Measurements from ENCODE around the gene ANTXR1.
A peak's percentile ranks its signal among the peaks of the same experiment; 100 is the strongest.
"Not testable (repeated sequence)": the region's sequence is repeated elsewhere in the genome, so short reads cannot be mapped to it uniquely, and the experiment has no call there.

ANTXR1 gene

GRCh38 chr2:69165091-69165880, 152.3 kb downstream of the ANTXR1 start:
- peak; percentile 16 for DNase-seq (ENCODE audit: low spot score)

- DNase-seq (ENCODE audit: low spot score), result no peak
Observed at GRCh38 chr2:69166465-69166811, 153.5 kb downstream of the ANTXR1 start.

DNA sequence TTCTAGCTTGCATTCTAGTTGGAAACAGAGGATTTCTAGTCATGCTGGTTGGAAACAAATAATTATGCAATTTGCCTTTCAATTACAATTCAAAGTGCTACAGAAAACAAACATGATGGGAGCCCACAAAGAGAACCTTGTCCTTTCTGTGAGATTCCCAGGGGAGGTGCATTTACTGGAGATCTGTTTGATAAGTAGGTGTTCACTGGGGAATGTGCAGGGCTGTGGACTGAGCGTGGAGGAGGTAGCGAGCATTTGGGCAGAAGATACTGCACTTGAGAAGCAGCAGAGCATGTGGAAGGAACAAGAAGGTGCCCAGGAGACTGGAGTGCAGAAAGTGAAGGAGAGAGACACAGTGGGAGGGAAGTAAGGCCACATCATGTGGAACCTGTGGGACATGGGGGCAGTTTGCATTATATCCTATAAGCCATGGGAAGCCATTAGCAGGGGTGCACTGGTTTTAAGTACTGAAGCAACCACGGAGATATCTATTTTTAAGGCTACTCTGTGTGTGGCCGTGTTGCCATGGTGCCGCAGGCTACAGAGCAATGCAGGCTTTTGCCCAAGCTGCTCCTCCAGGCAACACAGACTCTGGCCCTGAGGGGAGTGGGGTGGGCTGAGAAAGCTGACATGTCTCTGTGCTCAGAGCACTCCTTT, 154.0 kb downstream of the ANTXR1 start:
- DNase-seq (ENCODE audit: low spot score), result peak; percentile 51

DNA sequence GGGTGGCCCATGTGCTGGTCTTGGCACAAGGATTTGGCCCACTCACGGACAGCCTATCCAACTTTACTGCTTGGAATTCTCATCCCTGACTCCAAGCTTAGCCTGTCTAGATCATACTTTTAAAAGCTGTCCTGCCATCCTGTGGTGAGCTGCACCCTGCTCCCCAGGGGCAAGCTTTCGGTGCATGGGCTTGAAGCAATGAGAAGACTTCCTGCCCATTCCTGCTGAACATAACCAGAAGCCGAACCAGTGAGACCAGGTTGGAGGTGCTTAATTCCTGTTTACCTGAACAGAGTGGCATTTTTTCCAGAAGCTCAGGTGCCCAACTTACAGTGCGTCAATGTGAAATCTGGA, 154.5 kb downstream of the ANTXR1 start:
- DNase-seq (ENCODE audit: low spot score), result no peak

DNA sequence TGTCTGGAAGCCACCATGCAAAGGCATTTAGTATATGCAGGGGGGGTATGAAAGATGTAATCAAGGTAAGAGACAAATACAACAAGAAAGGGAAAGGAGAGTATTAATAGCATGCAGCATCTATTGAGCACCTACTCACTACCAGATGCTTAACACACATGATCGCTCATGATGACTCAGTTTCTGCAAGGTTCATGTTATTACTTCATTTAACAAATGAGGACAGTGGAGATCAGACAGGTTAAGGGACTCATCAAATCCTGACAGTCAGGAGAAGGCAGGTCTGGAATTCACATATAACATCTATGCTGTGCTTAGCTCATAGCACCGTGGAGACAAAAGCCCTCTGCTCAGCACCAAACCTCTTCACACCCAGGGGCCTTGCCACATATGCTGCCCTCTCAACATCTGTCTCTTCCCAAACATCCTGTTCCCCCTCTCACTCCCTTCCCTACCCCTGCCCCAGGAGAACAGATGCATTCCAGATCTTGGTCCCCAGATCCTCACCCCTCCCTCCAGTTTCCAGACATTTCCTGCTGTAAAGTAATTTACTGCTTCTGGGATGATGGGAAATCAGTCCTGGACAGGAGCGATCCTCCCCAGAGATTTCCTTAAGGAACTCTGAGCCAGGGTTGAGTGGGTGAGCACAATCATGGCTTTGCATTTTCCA, 155.3 kb downstream of the ANTXR1 start:
- DNase-seq (ENCODE audit: low spot score), result no peak

DNA sequence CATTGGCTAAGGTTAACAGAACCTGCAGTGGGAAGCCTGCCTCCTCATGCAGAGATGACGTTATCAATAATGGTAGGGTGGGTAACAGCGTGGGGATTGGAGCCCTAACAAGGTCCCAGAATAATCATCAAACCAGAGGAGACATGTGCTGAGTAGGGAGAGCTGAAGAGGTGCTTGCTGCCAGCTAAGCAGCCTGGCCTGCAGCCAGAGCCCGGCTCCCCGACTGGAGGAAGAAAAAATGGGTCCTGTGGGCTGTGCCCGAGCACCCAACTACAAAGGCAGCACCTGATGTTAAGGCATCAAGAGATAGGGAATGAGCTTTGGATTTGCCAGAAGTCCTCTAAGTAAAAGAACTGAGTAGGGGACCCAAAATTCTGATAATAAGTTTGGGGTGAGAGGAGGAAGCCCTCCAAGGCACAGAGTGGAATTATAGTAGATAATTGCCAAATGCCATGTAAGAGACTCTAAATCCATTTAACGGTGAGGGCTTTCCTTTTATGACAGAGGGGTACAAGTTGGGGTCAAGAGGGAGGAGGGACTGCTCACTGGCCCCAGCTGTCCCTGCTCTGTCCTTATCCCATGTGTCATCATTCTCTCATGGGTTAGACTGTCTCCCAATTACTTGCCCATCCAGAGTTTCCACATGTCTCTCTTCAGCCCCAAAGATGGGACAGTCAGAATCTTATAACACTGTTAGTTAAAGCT, 156.1 kb downstream of the ANTXR1 start:
- peak; percentile 16 for DNase-seq (ENCODE audit: low spot score)

DNA sequence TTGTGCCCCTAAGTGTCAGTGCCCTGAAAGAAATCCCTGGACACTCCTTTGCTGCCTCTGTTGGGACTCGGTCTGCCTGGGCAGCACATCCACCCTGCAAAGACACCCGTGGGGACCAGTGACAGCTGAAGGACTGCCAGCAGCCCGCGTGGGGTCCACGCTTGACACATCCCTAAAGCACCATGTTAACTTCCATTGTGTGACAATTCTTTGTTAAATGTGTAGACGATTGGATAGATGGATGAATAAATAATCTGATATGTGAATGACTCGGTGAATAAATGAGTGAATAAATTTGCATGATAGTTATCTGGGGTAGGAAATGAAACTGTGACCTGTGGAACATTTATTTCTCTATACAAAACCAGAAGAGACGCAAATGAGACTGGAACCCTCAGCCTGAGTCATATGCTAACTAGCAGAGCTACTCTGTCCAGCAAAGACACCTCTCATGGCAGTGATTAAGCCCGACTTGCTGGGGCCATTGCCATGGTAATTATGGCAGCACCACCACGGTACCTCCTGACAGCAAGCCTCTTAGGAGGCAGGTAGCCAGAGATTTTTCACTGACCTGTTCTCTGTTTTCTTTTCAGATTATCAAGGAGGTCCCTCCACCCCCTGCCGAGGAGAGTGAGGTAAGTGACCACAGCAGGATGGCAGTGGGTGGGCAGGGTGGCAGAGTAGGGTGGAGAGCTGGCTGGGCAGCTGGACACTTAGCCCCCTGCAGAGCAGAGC, 156.8 kb downstream of the ANTXR1 start:
- no peak for DNase-seq (ENCODE audit: low spot score)

DNA sequence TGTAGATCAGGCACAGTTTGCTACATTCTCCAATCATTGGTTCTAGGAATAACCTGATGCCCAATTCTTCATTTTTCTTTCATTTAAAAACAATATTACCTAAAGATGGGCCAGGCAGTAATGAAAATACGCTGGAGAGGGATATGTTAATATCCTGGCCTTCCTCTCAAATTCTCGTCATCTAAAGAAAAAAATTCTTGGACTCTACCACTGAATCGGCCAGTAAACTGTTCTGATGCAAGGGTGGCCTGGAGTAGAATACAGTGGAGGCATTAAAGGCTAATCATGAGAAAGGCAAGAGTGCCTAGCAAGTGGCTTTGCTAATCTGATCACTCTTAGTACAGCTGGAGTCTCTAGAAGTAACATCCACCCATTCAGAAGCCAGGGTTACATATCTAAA, 157.7 kb downstream of the ANTXR1 start:
- DNase-seq (ENCODE audit: low spot score), result no peak

GRCh38 chr2:69171116-69171896, 158.3 kb downstream of the ANTXR1 start:
- DNase-seq (ENCODE audit: low spot score), result no peak

GRCh38 chr2:69171897-69172525, 159.0 kb downstream of the ANTXR1 start:
- DNase-seq (ENCODE audit: low spot score), result no peak

DNA sequence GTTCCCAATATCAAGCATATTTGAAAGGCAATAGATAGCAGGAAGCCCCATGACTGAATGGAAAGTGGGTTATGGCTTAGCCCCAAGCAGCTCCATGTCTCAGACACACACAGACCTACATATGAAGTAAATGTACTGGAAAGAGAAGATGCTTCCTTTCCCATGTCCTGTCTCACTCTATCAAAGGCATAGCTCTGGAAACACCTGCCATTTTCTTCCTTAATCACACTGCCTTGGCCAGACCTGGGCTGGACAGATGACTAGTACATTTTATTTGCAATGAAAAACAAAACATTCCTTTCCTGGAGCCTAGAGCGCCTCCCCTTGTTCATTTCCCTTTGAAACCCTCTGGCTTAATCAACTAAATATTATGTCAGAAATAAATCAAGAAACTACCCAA, 160.7 kb downstream of the ANTXR1 start:
- no peak for DNase-seq (ENCODE audit: low spot score)

DNA sequence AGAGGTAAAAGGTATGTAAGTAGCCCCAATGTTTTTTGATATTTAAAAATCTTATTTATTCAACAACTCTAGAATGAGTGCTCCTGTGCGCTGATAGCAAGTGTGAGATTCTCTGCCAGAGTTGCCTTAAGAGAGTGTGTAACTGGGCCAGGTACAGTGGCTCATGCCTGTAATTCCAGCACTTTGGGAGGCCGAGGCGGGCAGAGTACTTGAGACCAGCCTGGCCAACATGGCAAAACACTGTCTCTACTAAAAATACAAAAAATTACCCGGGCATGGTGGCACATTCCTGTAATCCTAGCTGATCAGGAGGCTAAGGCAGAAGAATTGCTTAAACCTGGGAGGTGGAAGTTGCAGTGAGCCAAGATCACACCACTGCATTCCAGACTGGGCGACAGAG, 161.2 kb downstream of the ANTXR1 start:
- DNase-seq (ENCODE audit: low spot score), result not testable (repeated sequence)

DNA sequence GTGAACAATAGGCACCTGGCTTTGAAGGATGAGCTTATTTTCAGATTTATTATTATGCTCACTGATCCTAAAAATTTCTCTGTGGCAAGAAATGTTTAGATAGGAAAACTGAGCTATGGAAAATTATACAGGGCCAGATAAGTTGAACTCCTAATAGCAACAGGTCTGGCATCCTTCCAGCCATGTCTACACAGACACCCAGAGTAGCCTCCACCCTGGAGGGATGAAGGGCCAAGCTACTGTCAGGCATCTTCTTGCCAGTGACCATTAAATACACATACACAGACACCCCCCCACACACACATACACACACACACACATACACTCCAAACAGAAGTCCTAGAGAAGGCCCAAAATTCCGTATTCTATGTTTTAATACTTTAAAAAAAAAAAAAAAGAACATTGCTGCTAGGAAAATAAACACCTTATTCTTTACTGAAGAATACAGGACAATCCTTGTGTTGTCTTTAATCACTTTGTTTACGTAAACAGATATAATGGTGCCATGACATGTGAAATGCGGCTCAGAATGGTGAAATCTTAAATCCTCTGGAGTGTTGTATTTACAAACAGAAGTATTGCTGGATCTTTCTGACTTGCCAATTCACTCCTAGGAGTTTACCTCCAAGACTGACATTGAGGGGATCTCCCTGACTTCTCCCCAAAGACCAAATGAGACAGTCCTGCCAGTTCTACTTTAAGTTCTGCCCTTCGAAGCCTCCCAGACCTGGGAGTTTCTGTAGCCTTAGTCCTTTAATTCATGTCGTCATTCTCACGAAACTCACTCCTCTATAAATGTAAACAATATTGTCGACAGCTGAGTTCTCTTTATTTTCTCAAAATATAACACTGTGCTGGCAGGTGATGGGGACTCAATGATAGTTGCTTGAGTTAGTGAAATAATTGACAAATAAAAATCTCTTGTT, 163.1 kb downstream of the ANTXR1 start:
- DNase-seq (ENCODE audit: low spot score), result no peak

DNA sequence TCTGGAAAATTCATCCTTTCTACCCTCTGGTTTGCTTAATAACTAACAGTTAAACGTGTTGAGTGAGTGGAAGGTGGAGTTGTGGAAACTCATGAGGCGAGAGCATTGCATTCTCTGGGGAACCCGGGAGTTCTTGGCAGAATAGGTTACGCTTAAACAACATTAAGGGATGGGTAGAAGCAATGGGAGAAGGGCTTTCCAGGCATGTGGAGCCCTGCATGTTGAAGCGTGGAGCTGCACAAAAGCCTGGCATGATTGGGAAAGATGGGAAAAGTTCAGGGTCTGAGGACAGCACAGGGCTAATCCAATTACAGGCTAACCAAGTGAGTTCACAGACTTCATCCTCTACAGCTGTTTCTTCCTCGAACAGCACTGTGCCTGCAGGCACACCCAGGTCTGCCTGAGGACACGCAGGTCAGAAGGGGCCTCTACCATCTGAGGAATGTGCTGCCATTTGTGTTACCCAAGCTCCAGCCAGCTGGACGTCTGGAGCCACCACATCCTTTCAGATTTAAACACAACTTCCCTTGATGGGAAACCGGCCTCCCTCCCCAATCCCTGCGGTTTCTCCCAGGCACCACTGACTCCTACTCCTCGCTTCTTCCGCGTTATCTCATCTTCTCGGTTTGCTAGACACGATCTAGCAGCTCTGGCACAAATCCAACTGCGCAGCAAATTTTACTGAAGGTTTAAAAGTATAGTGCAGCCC, 164.2 kb downstream of the ANTXR1 start:
- DNase-seq (ENCODE audit: low spot score), result peak; percentile 44

DNA sequence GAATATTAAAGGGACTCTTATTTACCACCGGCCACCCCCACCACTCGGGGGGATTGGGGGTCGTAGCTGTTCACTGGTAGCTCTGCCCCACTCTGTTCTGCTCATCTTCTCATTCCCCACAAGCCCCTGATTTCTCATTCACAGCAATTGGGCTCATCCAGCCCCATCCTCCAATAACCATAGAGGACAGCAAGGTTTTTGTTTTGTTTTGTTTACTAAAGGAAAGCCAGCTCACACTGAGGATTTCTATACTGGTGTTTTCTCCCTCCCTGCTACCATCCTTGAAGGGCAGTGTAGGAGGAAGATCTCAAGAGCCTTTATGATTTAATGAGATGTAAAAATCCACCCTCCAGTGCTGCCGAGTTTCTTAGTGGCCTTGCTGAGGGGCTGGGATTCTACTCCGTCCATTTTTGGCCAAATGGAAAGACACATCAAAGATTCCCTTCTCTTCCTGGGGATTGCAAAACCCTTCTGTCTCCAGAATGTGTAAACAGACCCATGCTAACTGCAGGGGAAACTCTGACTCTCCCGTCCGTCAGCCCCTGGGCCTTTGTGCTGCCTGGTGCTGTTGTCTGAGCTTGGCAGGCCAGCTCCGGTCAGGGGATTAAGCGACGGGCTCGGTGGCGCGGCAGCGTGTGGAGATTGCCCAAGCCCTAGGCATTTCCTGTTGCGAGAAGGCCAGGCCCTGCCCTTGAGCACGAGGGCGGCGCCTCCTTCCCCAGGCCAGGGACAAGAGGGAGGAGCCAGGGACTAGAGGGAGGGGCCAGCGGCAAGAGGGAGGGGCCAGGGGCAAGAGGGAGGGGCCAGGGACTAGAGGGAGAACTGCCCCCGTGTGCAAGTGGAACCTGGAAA, 165.0 kb downstream of the ANTXR1 start:
- DNase-seq (ENCODE audit: low spot score), result peak; percentile 83

DNA sequence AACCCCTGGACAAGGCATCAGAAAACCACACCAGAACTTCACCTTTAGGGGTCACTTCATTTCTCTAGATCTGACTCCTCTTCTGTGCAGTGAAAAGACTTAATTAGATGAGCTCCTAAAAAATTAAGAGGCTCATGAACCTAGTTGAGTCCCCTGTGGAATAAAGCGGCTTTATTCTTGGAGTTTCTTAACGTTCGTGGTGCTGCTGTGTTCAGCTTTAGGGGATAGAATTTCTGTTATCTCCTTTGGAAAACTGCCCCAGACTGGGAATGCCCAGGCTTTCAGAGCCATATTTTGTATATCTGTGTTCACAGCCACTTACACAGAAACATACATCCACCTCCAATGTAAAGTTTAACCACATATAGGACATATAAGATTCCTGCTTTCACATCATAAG, 165.8 kb downstream of the ANTXR1 start:
- DNase-seq (ENCODE audit: low spot score), result no peak

- DNase-seq (ENCODE audit: low spot score), result no peak
Observed at GRCh38 chr2:69180227-69180626, 167.2 kb downstream of the ANTXR1 start.

DNA sequence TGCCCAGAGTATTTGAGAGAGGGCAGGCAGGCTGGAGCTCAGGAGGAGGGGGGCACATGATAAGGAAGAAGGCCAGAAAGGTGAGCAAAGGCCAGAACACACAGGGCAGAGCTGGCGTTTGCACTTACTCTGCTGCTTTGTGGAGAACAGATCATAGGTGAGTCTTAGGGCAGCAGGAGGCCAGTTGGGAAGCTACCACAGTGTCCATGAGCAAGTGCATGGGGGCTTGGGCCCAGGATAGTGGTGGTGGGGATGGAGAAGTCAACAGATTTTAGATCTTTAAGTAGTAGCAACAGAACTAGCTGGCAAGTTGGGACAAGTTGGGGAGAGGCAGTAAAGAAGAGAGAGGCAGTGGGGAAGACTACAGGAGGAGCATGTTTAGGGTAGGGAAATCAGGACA, 168.0 kb downstream of the ANTXR1 start:
- no peak for DNase-seq (ENCODE audit: low spot score)

All from Ammon's horn (tissue), 1 donor.